H1 (cell line): Measurements from ENCODE around the gene SORD. TPM values are rescaled to one million over a fixed set of nuclear protein-coding genes. Genes with fewer than 3 reads are reported as not detected.

ENCODE experiments used
- CTBP2 ChIP-seq: IDR thresholded peaks from 2 replicates; pipeline ENCODE4 v1.7.0; 2011; ENCODE audit warnings: borderline replicate concordance, mild to moderate bottlenecking, moderate library complexity, mixed read lengths, low read length; ENCODE audit not compliant: insufficient read depth, insufficient read length
- GTF2F1 ChIP-seq: IDR thresholded peaks from 2 replicates; pipeline ENCODE4 v1.6.1; 2012; ENCODE audit warnings: low read depth, low read length, improper control_type of control experiment, borderline replicate concordance
- KDM1A ChIP-seq: fragments of 200-600, 300-600 bp; sonication (generic); IDR thresholded peaks from 2 replicates; pipeline ENCODE4 v1.7.1; 2016; ENCODE audit warnings: mild to moderate bottlenecking, low read length, borderline replicate concordance
- KDM4A ChIP-seq: IDR thresholded peaks from one replicate; pipeline ENCODE4 v1.7.1; 2012; ENCODE audit warnings: low read depth, mild to moderate bottlenecking, moderate library complexity, low read length, inconsistent platforms; ENCODE audit not compliant: severe bottlenecking
- MAFK ChIP-seq: IDR thresholded peaks from 2 replicates; pipeline ENCODE4 v1.6.1; 2012; ENCODE audit warnings: low read depth, mild to moderate bottlenecking, improper control_type of control experiment, low read length
- NANOG ChIP-seq: IDR thresholded peaks from 2 replicates; pipeline ENCODE4 v1.6.1; 2011; ENCODE audit warnings: low read length, low read depth, mild to moderate bottlenecking, inconsistent platforms; ENCODE audit not compliant: insufficient read depth, poor library complexity, severe bottlenecking
- POLR2AphosphoS5 ChIP-seq: IDR thresholded peaks from 2 replicates; pipeline ENCODE4 v1.6.1; 2011; ENCODE audit warnings: low read depth, low read length
- POU5F1 ChIP-seq: IDR thresholded peaks from 2 replicates; pipeline ENCODE4 v1.6.1; 2011; ENCODE audit warnings: low read depth, mild to moderate bottlenecking, low read length, moderate library complexity
- SAP30 ChIP-seq: fragments of 300-600 bp; sonication (generic); IDR thresholded peaks from 2 replicates; pipeline ENCODE4 v1.7.1; 2012; ENCODE audit warnings: low read length, moderate library complexity, mild to moderate bottlenecking, inconsistent platforms; ENCODE audit not compliant: insufficient read depth, insufficient replicate concordance
- SP1 ChIP-seq: IDR thresholded peaks from 2 replicates; pipeline ENCODE4 v1.6.1; 2011; ENCODE audit warnings: low read depth, low read length
- TAF1 ChIP-seq: IDR thresholded peaks from 2 replicates; pipeline ENCODE4 v1.6.1; 2011; ENCODE audit warnings: mild to moderate bottlenecking, low read depth, low read length
- TEAD4 ChIP-seq: IDR thresholded peaks from 2 replicates; pipeline ENCODE4 v1.6.1; 2012; ENCODE audit warnings: low read depth, low read length, inconsistent platforms, mixed read lengths
- YY1 ChIP-seq: IDR thresholded peaks from 2 replicates; pipeline ENCODE4 v1.6.1; 2011; ENCODE audit warnings: low read depth, mild to moderate bottlenecking, low read length
- polyA plus RNA-seq, 7 experiments: library from polyadenylated mRNA; depleted of rRNA in 3 of 7; stranded (reverse) in 5 of 7; unstranded in 2 of 7; fragments of >200 nt in 5 of 7; fragments of 200-250 nt in 2 of 7; gene quantifications; 1 replicate in 5 of 7; 2 replicates in 1 of 7; 4 replicates in 1 of 7; pipeline versions ENCODE4 v1.2.1 to v1.2.3, GENCODE V29; 2011 to 2013; ENCODE audit warnings: missing spikeins in 2 of 7, mixed read lengths in 2 of 7
- total RNA-seq: library from RNA; stranded (reverse); fragmentation: NEBNext Ultra II Directional; extraction: Animal tissue kit (Norgen Biotek cat#: 25700); gene quantifications from 2 replicates; pipeline ENCODE4 v1.2.1, GENCODE V29; 2021
- TF ChIP-seq, protein P1 (sequence below): IDR thresholded peaks from 2 replicates; pipeline ENCODE4 v1.6.1; 2012; ENCODE audit warnings: inconsistent platforms

The SORD gene
- total and polyA plus RNA-seq, 2 of the 8 experiments (the other 6 are each of a cell fraction or from before 2014, with no cell fraction given), result 52.6 to 75.8 TPM

DNA sequence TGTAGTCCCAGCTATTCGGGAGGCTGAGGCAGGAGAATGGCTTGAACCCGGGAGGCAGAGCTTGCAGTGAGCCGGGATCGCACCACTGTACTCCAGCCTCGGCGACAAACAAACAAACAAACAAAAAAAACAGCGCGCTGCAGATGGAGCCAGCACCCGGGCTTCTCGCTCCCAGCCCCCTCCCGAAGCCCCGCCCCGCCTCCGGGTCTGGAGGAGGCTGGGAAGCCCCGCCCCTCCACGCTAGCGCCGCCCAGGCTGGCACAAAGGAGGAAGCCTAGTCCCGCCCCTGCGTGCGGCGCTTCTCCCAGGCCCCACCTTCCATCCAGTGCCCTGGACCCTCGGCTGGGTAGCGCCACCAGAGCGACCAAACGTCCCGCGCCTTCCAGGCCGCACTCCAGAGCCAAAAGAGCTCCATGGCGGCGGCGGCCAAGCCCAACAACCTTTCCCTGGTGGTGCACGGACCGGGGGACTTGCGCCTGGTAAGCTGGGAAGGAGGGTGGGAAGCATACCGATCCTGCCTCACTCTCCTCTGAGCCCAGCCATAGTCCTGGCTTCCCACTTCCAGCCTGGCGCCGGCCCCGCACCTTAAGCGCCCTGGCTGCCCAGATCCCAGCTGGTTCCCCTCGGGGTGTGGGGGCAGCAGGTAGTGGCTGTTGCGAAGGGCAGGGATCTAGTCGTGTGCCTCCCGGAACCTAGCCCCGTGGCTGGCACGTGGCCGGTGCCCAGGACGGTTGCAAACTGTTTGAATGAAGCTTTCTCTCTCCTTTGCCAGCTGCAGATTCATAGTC lies at the start of gene SORD (continued):
- no peak for TF ChIP-seq CTBP2
- TF ChIP-seq, protein P1, sequence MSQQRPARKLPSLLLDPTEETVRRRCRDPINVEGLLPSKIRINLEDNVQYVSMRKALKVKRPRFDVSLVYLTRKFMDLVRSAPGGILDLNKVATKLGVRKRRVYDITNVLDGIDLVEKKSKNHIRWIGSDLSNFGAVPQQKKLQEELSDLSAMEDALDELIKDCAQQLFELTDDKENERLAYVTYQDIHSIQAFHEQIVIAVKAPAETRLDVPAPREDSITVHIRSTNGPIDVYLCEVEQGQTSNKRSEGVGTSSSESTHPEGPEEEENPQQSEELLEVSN, result peak; percentile 89
- peak; percentile 74 for TF ChIP-seq KDM4A
- TF ChIP-seq GTF2F1, result 0 out of 2 replicates have a peak, but pooled peaks have one; percentile 48
- TF ChIP-seq POU5F1, result no peak
- no peak for TF ChIP-seq NANOG
- 0 out of 2 replicates have a peak, but pooled peaks have one; percentile 31 for TF ChIP-seq SP1
- TF ChIP-seq MAFK, result no peak
- peak; percentile 96 for TF ChIP-seq TAF1
- TF ChIP-seq SAP30, result no peak
- no peak for TF ChIP-seq KDM1A
- peak; percentile 64; the same call in 1 of the 2 replicates for TF ChIP-seq YY1
- TF ChIP-seq TEAD4, result no peak
- TF ChIP-seq POLR2AphosphoS5, result peak; percentile 90
